ENCODE data around the gene TM7SF2. TPM values are rescaled to one million over a fixed set of nuclear protein-coding genes. Genes with fewer than 3 reads are reported as not detected.
"Not testable (repeated sequence)": the region's sequence is repeated elsewhere in the genome, so short reads cannot be mapped to it uniquely, and the experiment has no call there.

The TM7SF2 gene
- polyA plus RNA-seq, 3 donors, result 88.7 to 100 (median 97.5) TPM

GRCh38 chr11:65111159-65111743 lies 421 bp upstream of the TM7SF2 start:
- DNase-seq, result no peak

GRCh38 chr11:65112546-65113360 lies 1.1 kb downstream of the TM7SF2 start:
- no peak for DNase-seq

GRCh38 chr11:65113361-65113756 lies 1.7 kb downstream of the TM7SF2 start:
- no peak for DNase-seq

- no peak for DNase-seq
Observed at GRCh38 chr11:65113839-65114238, 2.2 kb downstream of the TM7SF2 start.

GRCh38 chr11:65114538-65115171 lies 3.0 kb downstream of the TM7SF2 start:
- no peak for DNase-seq

GRCh38 chr11:65115361-65116082 lies 3.9 kb downstream of the TM7SF2 start:
- no peak for DNase-seq

GRCh38 chr11:65116370-65117205 lies 4.9 kb downstream of the TM7SF2 start:
- no peak for DNase-seq

- DNase-seq, result peak; percentile 99
Observed at GRCh38 chr11:65117206-65118096, 5.8 kb downstream of the TM7SF2 start, which contains the start of gene ZNHIT2. ZNHIT2 (minus strand) TSS chr11:65117701; CDS start chr11:65117653, 48 bp downstream.

- no peak for DNase-seq
Observed at GRCh38 chr11:65118097-65118837, 6.6 kb downstream of the TM7SF2 start.

- not testable (repeated sequence) for DNase-seq
Observed at GRCh38 chr11:65118891-65119669, 7.4 kb downstream of the TM7SF2 start.

- no peak for DNase-seq
Observed at GRCh38 chr11:65119670-65119995, 8.0 kb downstream of the TM7SF2 start.

- DNase-seq, result no peak
Observed at GRCh38 chr11:65120831-65121230, 9.2 kb downstream of the TM7SF2 start.

GRCh38 chr11:65121447-65121864 lies 9.8 kb downstream of the TM7SF2 start:
- no peak for DNase-seq

- peak; percentile 96 for DNase-seq
Observed at GRCh38 chr11:65121865-65122696, 10.4 kb downstream of the TM7SF2 start, which contains the start of the genes FAU and MRPL49. FAU (minus strand) TSS chr11:65122134; CDS start chr11:65121813, 321 bp downstream. MRPL49 (plus strand) TSS chr11:65122321; CDS start chr11:65122347, 26 bp downstream.

- no peak for DNase-seq
Observed at GRCh38 chr11:65124480-65125196, 13.0 kb downstream of the TM7SF2 start.

- DNase-seq, result no peak
Observed at GRCh38 chr11:65125197-65126056, 13.8 kb downstream of the TM7SF2 start.

All from renal pelvis (tissue), 4 donors.